ENCODE results near the gene PAK3. TPM values are rescaled to one million over a fixed set of nuclear protein-coding genes. Genes with fewer than 3 reads are reported as not detected.
A peak's percentile ranks its signal among the peaks of the same experiment; 100 is the strongest.

The PAK3 gene
- total and polyA plus RNA-seq, 2 of the 8 experiments (the other 6 are each of a cell fraction or from before 2014, with no cell fraction given), result 0.80 to 7.2 TPM

GRCh38 chrX:111100191-111100590 lies 4.2 kb downstream of the PAK3 start:
- H2BK20ac ChIP-seq (ENCODE audit: low read length), result no peak overlapping the region
- no peak overlapping the region for H3K14ac ChIP-seq (ENCODE audit: insufficient read length)
- H3K56ac ChIP-seq (replicated peaks; ENCODE audit: insufficient read length, low read depth, low read length), result no peak overlapping the region
- no peak overlapping the region for H3K27ac ChIP-seq (ENCODE audit: low read depth, low read length)
- ChIA-PET CTCF (ENCODE audit: partially characterized antibody) (interaction anchor here (0.6 to 6.9 kb wide), 18 partner anchors 12 to 271 kb away, joined by 3 to 42 read pairs (median 3); no protein-coding TSS in a partner anchor), POLR2A (ENCODE audit: partially characterized antibody) (interaction anchor here (0.8 to 1.0 kb wide), 2 partner anchors 97 to 199 kb away, joined by 3 to 5 read pairs; no protein-coding TSS in a partner anchor)
- no peak overlapping the region for H4K91ac ChIP-seq (replicated peaks; ENCODE audit: insufficient read length, low read length)
- no peaks in the 10 kb centered on the region for H3K9me3 ChIP-seq (ENCODE audit: insufficient read depth in 2 of 2, low read depth in 1 of 2, low read length in 1 of 2)
- WGBS, 2 experiments (ENCODE audit: extremely low coverage in 1 of 2, insufficient coverage in 1 of 2, insufficient read length in 1 of 2, insufficient replicate concordance in 2 of 2, low coverage in 1 of 2, low lambda C conversion rate in 2 of 2, missing lambda C conversion rate in 1 of 2), result 16% methylated on average over 3 of the region's 5 CpGs; no CpG with 5 or more reads in 1 of the 2 experiments
- H2BK12ac ChIP-seq (ENCODE audit: low read depth, low read length), result no peak overlapping the region
- H3K18ac ChIP-seq (ENCODE audit: extremely low read depth, low read length), result no peak overlapping the region; the same call in 1 of the 2 replicates
- H3K4me3 ChIP-seq (ENCODE audit: extremely low read depth in 1 of 4, insufficient read depth in 2 of 4, low read depth in 3 of 4, low read length in 4 of 4), result no peak overlapping the region
- TF ChIP-seq FOSL1 (IDR thresholded peaks at IDR 0.05; ENCODE audit: insufficient read depth, low read depth, low read length) (no peak), CTCF (IDR thresholded peaks at IDR 0.05; ENCODE audit: control extremely low read depth in 1 of 3, insufficient read depth in 1 of 3, low read depth in 1 of 3, low read length in 3 of 3) (peak; percentile 8 to 47 (median 44)), RAD21 (IDR thresholded peaks at IDR 0.05 in 1 of 2, conservative IDR thresholded peaks at IDR 0.05 in 1 of 2; ENCODE audit: low read depth in 2 of 2, low read length in 2 of 2) (peak; percentile 55 to 69)
- no peaks in the 10 kb centered on the region for H3K79me2 ChIP-seq (ENCODE audit: control insufficient read depth in 1 of 2, insufficient read depth in 2 of 2, low read length in 2 of 2)
- H3K23ac ChIP-seq (ENCODE audit: insufficient read length), result no peak overlapping the region
- FAIRE-seq (peak; percentile 98), DNase-seq (ENCODE audit: low read depth in 1 of 2, low spot score in 2 of 2) (peak in 1 of 2 experiments; percentile 50)
- H3K9ac ChIP-seq (replicated peaks in 1 of 4; ENCODE audit: extremely low read depth in 1 of 4, low read depth in 3 of 4, low read length in 3 of 4), result no peak overlapping the region
- H2AK5ac ChIP-seq (ENCODE audit: low read depth, low read length), result no peak overlapping the region
- H2BK15ac ChIP-seq (ENCODE audit: low read length), result no peak overlapping the region
- H2AFZ ChIP-seq (ENCODE audit: low read length), result no peak overlapping the region
- H4K8ac ChIP-seq (ENCODE audit: extremely low read depth, insufficient read depth, low read length), result no peak overlapping the region
- H3K4me1 ChIP-seq (replicated peaks in 1 of 4; ENCODE audit: control insufficient read depth in 3 of 4, insufficient read depth in 4 of 4, low read length in 3 of 4), result peaks cover 0 to 3% (median 1%) of the 10 kb centered on the region in 4 experiments; a peak in 4 of 7 replicates
- H3K79me1 ChIP-seq (ENCODE audit: low read depth, low read length), result no peaks in the 10 kb centered on the region
- peaks cover 0 to 2% of the 10 kb centered on the region in 2 experiments for H4K20me1 ChIP-seq (replicated peaks in 1 of 2; ENCODE audit: control insufficient read depth in 1 of 2, insufficient read depth in 2 of 2, low read length in 2 of 2)
- H3K4me2 ChIP-seq (ENCODE audit: insufficient read depth in 1 of 2, low read depth in 2 of 2, low read length in 2 of 2), result no peak overlapping the region
- no peak overlapping the region for H3K4ac ChIP-seq (replicated peaks; ENCODE audit: insufficient read length, low read depth, low read length)
- H3K27me3 ChIP-seq (replicated peaks in 1 of 4; ENCODE audit: control insufficient read depth in 3 of 4, extremely low read depth in 1 of 4, insufficient read depth in 3 of 4, low read length in 3 of 4), result no peaks in the 10 kb centered on the region
- H4K5ac ChIP-seq (ENCODE audit: insufficient read length, low read depth, low read length), result no peak overlapping the region
- H3K36me3 ChIP-seq (ENCODE audit: control insufficient read depth in 2 of 4, insufficient read depth in 4 of 4, low read length in 3 of 4), result peaks cover 0 to 28% (median 4%) of the 10 kb centered on the region in 4 experiments; a peak in 5 of 8 replicates
- no peaks in the 10 kb centered on the region; the same call in 1 of the 2 replicates for H3K23me2 ChIP-seq (ENCODE audit: low read depth, low read length)
- no peak overlapping the region for H2BK120ac ChIP-seq (replicated peaks; ENCODE audit: low read depth, low read length)
- no peak overlapping the region for H2BK5ac ChIP-seq (ENCODE audit: low read depth, low read length)
